T-helper 2 cell treated with Interferon-gamma antibody and Interleukin-4, amounts not matched to agents 5 μg/mL and 100 μg/mL, for 36 hours (primary cell): Measurements from ENCODE around the gene EMC8.

ENCODE experiments used
- DNase-seq: peaks from one replicate; pipeline ENCODE4 v3.0.0; 2021; ENCODE audit warnings: low spot score
- H3K27ac Mint-ChIP-seq: one replicate; pipeline ENCODE4 v1.8.0; 2021; ENCODE audit warnings: mild to moderate bottlenecking, mixed read lengths
- H3K27me3 Mint-ChIP-seq: one replicate; pipeline ENCODE4 v1.8.0; 2021; ENCODE audit warnings: low read depth, mixed read lengths
- H3K36me3 Mint-ChIP-seq: one replicate; pipeline ENCODE4 v1.8.0; 2021; ENCODE audit warnings: low read depth, mixed read lengths
- H3K4me1 Mint-ChIP-seq: one replicate; pipeline ENCODE4 v1.8.0; 2021; ENCODE audit warnings: low read depth, mixed read lengths
- H3K4me3 Mint-ChIP-seq: one replicate; pipeline ENCODE4 v1.8.0; 2022; ENCODE audit warnings: mild to moderate bottlenecking, moderate library complexity, mixed read lengths
- H3K9me3 Mint-ChIP-seq: one replicate; pipeline ENCODE4 v1.8.0; 2021; ENCODE audit warnings: mixed read lengths

Gene EMC8

DNA sequence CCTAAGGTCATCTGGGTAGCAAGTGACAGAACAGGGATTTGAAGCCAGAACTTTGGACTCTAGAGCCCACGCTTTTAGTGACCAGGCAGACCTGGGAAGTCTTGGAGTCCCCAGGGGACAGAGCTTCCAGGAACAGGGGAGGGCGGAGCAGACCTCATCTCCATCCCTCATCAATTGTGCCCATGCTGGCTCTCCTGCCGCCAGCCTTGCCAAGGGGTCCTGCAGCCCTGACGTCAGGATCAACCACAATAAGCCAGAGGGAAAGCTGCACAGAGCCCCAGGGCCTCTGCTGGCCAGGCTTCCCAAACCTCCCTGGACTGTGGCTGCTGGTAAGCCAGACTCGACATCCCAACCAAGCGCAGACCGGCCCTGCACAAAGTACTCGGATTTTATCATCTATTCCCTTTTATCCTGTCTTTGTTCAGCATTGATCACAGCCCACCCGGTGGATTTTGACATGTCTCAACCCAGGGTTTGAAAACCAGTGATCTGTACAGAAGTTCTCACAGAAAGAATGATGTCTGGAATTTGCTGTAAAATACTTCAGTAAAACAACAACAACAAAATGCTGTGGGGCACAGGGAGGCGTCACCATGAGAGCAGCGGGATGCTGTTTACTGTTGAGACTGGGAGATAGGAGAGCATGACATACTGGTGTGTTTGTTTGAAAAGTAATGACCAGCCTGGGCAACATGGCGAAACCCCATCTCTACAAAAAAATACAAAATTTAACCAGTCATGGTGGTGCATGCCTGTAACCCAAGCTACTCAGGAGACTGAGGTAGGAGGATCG lies 60.2 kb downstream of the EMC8 start:
- no peaks in the 10 kb centered on the region for H3K36me3 Mint-ChIP-seq
- DNase-seq = no peak
- H3K27ac Mint-ChIP-seq = no peak overlapping the region
- H3K9me3 Mint-ChIP-seq = no peaks in the 10 kb centered on the region
- peaks cover 1% of the 10 kb centered on the region for H3K27me3 Mint-ChIP-seq
- H3K4me3 Mint-ChIP-seq = no peak overlapping the region
- peaks cover 7% of the 10 kb centered on the region for H3K4me1 Mint-ChIP-seq

GRCh38 chr16:85736921-85737320 lies 62.4 kb downstream of the EMC8 start:
- H3K27me3 Mint-ChIP-seq = peaks cover 1% of the 10 kb centered on the region
- H3K4me1 Mint-ChIP-seq = peaks cover 7% of the 10 kb centered on the region
- H3K9me3 Mint-ChIP-seq = no peaks in the 10 kb centered on the region
- H3K4me3 Mint-ChIP-seq = no peak overlapping the region
- no peaks in the 10 kb centered on the region for H3K36me3 Mint-ChIP-seq
- no peak overlapping the region for H3K27ac Mint-ChIP-seq
- DNase-seq = no peak

DNA sequence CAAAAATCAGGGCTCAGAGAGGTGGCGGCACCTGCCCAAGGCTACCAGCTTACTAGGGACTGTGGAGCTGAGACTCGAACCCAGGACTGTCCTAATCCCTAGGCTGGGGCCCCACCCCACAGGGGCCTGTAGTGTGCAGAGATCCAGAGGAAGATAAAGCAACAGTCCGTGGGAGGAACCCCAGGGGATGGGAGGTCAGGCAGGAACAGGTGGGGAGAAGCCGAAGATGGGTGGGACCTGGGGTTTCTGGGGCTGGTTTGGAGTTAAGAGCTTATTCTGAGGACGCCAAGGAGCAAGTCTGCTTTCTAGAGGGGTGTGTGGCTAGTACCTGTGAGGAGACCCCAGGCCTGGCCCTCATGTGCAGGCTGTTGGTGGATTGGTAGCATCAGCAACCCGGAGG lies 63.4 kb downstream of the EMC8 start:
- no peak for DNase-seq
- peaks cover 1% of the 10 kb centered on the region for H3K27me3 Mint-ChIP-seq
- H3K9me3 Mint-ChIP-seq = no peaks in the 10 kb centered on the region
- H3K27ac Mint-ChIP-seq = no peak overlapping the region
- H3K4me3 Mint-ChIP-seq = no peak overlapping the region
- H3K36me3 Mint-ChIP-seq = no peaks in the 10 kb centered on the region
- H3K4me1 Mint-ChIP-seq = peaks cover 7% of the 10 kb centered on the region

DNA sequence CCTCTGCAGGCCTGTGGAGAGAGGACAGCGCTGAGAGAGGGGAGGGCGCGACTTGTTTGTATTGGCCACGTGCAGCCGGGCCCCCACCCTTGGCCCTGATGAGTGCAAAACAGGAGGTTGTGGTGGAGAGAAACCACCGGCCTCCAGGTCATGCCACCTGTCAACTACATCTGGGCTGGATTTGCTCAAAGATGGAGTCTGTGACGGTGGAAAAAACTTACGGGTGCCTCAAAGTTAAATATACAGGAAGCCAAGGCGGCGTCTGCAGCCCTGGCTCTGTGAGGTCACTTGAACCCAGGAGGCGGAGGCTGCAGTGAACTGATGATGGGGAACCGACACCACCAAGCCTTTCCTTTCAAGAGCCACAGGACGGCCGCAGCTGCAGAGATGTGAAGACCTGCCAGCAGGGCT lies 64.1 kb downstream of the EMC8 start:
- H3K27ac Mint-ChIP-seq = no peak overlapping the region
- peaks cover 1% of the 10 kb centered on the region for H3K27me3 Mint-ChIP-seq
- peaks cover 7% of the 10 kb centered on the region for H3K4me1 Mint-ChIP-seq
- no peak overlapping the region for H3K4me3 Mint-ChIP-seq
- no peak for DNase-seq
- no peaks in the 10 kb centered on the region for H3K9me3 Mint-ChIP-seq
- H3K36me3 Mint-ChIP-seq = no peaks in the 10 kb centered on the region

DNA sequence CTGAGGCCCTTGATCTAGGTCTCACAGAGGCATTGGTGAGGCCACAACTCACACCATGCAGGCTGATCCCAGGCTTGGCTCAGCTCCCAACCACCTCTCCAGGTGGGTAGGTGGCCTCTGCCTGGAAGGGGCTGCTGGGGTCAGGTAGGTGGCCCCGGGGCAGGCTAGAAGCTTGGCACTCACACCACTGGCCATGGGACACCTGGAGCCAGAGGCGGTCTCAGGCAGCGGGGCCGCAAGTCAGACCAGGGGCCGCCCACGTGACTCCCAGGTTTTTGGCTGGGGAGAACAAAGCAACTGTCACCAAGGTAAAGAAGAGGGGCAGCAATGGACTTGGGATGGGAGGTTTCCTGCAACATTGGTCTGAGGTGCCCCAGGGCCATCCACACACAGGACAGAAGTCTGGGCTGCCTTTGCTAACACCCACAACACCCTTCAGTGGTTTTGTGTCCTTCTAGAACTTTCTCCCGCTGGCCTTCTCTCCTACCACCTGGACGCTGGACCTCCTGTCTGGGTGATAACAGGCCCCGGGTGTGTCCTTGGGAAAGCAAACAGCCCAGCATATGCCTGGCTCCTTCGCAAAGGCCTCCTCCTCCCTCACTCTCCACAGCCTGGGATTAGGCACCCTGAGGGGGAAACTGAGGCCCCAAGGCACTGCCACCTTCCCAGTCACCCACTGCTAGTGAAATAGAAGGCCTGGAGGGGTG lies 64.9 kb downstream of the EMC8 start:
- peaks cover 7% of the 10 kb centered on the region for H3K4me1 Mint-ChIP-seq
- no peaks in the 10 kb centered on the region for H3K9me3 Mint-ChIP-seq
- no peaks in the 10 kb centered on the region for H3K36me3 Mint-ChIP-seq
- DNase-seq = no peak
- H3K4me3 Mint-ChIP-seq = no peak overlapping the region
- peaks cover 1% of the 10 kb centered on the region for H3K27me3 Mint-ChIP-seq
- no peak overlapping the region for H3K27ac Mint-ChIP-seq

GRCh38 chr16:85733839-85734170 lies 65.5 kb downstream of the EMC8 start:
- Mint-ChIP-seq H3K4me3 (no peak overlapping the region), H3K9me3 (no peaks in the 10 kb centered on the region), H3K4me1 (peaks cover 7% of the 10 kb centered on the region), H3K36me3 (no peaks in the 10 kb centered on the region), H3K27ac (no peak overlapping the region), H3K27me3 (peaks cover 1% of the 10 kb centered on the region)
- DNase-seq = no peak

- no peaks in the 10 kb centered on the region for H3K36me3 Mint-ChIP-seq
- H3K4me1 Mint-ChIP-seq = peaks cover 7% of the 10 kb centered on the region
- DNase-seq = no peak
- no peak overlapping the region for H3K27ac Mint-ChIP-seq
- peaks cover 1% of the 10 kb centered on the region for H3K27me3 Mint-ChIP-seq
- no peaks in the 10 kb centered on the region for H3K9me3 Mint-ChIP-seq
- no peak overlapping the region for H3K4me3 Mint-ChIP-seq
These were observed 66.0 kb downstream of the EMC8 start for GRCh38 chr16:85733155-85733838.

DNA sequence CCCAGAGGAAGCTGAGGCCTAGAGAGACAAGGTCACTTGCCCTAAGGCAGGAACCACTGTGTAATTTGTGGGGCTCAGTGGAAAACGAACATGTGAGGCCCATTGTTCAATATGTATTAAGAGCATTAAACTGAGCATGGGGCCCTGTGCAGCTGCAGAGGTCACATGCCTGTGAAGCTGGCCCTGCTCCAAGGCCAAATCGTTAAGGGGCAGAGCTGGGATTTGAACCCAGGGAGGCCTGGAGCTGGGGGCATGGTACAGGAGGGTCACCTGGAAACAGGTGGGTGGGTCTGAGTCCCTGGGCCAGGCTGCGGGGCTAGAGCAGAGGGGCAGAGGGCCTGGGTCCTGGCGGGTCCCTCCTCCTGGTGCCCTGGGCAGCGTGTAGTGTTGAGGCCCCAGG lies 68.2 kb downstream of the EMC8 start:
- Mint-ChIP-seq H3K27ac (no peak overlapping the region), H3K9me3 (no peaks in the 10 kb centered on the region)

GRCh38 chr16:85730186-85730465 lies 69.2 kb downstream of the EMC8 start:
- Mint-ChIP-seq H3K4me3 (no peak overlapping the region), H3K36me3 (no peaks in the 10 kb centered on the region), H3K27me3 (no peaks in the 10 kb centered on the region), H3K27ac (no peak overlapping the region), H3K9me3 (no peaks in the 10 kb centered on the region), H3K4me1 (peaks cover under 1% of the 10 kb centered on the region)
- no peak for DNase-seq

More for the DNA sequence above, 68.2 kb downstream of the EMC8 start:
- H3K36me3 Mint-ChIP-seq = no peaks in the 10 kb centered on the region
- no peak overlapping the region for H3K4me3 Mint-ChIP-seq
- peaks cover 7% of the 10 kb centered on the region for H3K4me1 Mint-ChIP-seq
- DNase-seq = no peak
- H3K27me3 Mint-ChIP-seq = peaks cover 1% of the 10 kb centered on the region

GRCh38 chr16:85729452-85730185 lies 69.7 kb downstream of the EMC8 start:
- no peaks in the 10 kb centered on the region for H3K27me3 Mint-ChIP-seq
- no peak overlapping the region for H3K4me3 Mint-ChIP-seq
- H3K4me1 Mint-ChIP-seq = no peaks in the 10 kb centered on the region

DNA sequence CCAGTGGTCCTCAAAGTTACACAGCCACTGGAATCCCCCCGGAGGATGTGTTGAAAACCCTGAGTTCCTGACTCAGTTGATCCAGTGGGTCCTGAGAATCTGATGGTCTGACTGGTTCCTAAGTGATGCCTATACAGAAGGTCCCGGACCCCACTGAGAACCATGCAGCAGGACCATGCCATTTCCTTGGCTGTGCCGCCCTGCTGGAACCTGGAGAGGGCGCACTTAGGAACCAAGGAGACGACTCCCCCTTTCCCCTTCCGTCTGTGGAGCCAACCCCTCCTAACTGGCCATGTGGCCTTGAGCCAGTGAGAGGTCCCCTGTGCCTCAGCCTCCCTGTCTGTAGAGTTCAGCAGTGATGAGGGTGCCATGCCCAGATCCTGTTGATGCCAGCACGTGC lies 70.5 kb downstream of the EMC8 start:
- Mint-ChIP-seq H3K27ac (no peak overlapping the region), H3K36me3 (no peaks in the 10 kb centered on the region), H3K27me3 (no peaks in the 10 kb centered on the region), H3K4me3 (no peak overlapping the region), H3K9me3 (no peaks in the 10 kb centered on the region), H3K4me1 (no peaks in the 10 kb centered on the region)
- DNase-seq = no peak

More at GRCh38 chr16:85729452-85730185, 69.7 kb downstream of the EMC8 start:
- no peak for DNase-seq
- no peak overlapping the region for H3K27ac Mint-ChIP-seq
- no peaks in the 10 kb centered on the region for H3K9me3 Mint-ChIP-seq
- H3K36me3 Mint-ChIP-seq = no peaks in the 10 kb centered on the region
